Kidney glomerular epithelial cell (primary cell): ENCODE data around the gene NDUFB2.
"Not testable (repeated sequence)": the region's sequence is repeated elsewhere in the genome, so short reads cannot be mapped to it uniquely, and the experiment has no call there.

Experiments
- DNase-seq: peaks from one replicate; lab custom pipeline; 2025; lab: John Stamatoyannopoulos, UW

NDUFB2 gene

GRCh38 chr7:140696680-140697446 is at the start of gene NDUFB2:
Gene NDUFB2 (plus strand): TSS chr7:140696708. CDS start chr7:140696745, 37 bp downstream.
- DNase-seq: peak; percentile 70

GRCh38 chr7:140646931-140647647 is 49.4 kb upstream of the NDUFB2 start:
- DNase-seq: peak; percentile 22

GRCh38 chr7:140649556-140650205 is 46.8 kb upstream of the NDUFB2 start:
- DNase-seq: no peak

- no peak for DNase-seq
These were observed 46.1 kb upstream of the NDUFB2 start for GRCh38 chr7:140650367-140650766.

- peak; percentile 51 for DNase-seq
These were observed 43.0 kb upstream of the NDUFB2 start for GRCh38 chr7:140653319-140654108.

- DNase-seq: no peak
These were observed 42.5 kb upstream of the NDUFB2 start for GRCh38 chr7:140654109-140654387.

- DNase-seq: no peak
These were observed 41.8 kb upstream of the NDUFB2 start for GRCh38 chr7:140654661-140655060.

- no peak for DNase-seq
These were observed 40.7 kb upstream of the NDUFB2 start for GRCh38 chr7:140655511-140656408.

- peak; percentile 42 for DNase-seq
These were observed 39.7 kb upstream of the NDUFB2 start for GRCh38 chr7:140656548-140657515.

GRCh38 chr7:140657891-140658290 is 38.6 kb upstream of the NDUFB2 start:
- DNase-seq: no peak

- no peak for DNase-seq
These were observed 36.7 kb upstream of the NDUFB2 start for GRCh38 chr7:140659856-140660255.

- DNase-seq: peak; percentile 11
These were observed 35.4 kb upstream of the NDUFB2 start for GRCh38 chr7:140661124-140661523.

GRCh38 chr7:140662938-140663337 is 33.6 kb upstream of the NDUFB2 start:
- DNase-seq: not testable (repeated sequence)

- no peak for DNase-seq
These were observed 29.0 kb upstream of the NDUFB2 start for GRCh38 chr7:140667476-140667875.

- no peak for DNase-seq
These were observed 27.9 kb upstream of the NDUFB2 start for GRCh38 chr7:140668641-140669040.

- DNase-seq: no peak
These were observed 27.2 kb upstream of the NDUFB2 start for GRCh38 chr7:140669352-140669751.

GRCh38 chr7:140669862-140670261 is 26.6 kb upstream of the NDUFB2 start:
- DNase-seq: not testable (repeated sequence)

GRCh38 chr7:140670343-140670935 is 26.1 kb upstream of the NDUFB2 start:
- no peak for DNase-seq

- no peak for DNase-seq
These were observed 24.5 kb upstream of the NDUFB2 start for GRCh38 chr7:140671966-140672365.
